GM12878 (cell line): ENCODE data around the gene PRR12. TPM values are rescaled to one million over a fixed set of nuclear protein-coding genes. Genes with fewer than 3 reads are reported as not detected.

ENCODE experiments used
- ATAC-seq: fragments of 200-7000 bp; cut with Tn5 transposase; 3 replicates; pipeline ENCODE4 v1.9.1; 2020; ENCODE audit warnings: mild to moderate bottlenecking, moderate library complexity
- BruUV-seq: library from RNA; stranded (reverse); fragments of 400-500 nt; replicated peaks from 2 replicates; lab custom pipeline; 2021; lab: Mats Ljungman, UMichigan
- CTCF ChIA-PET: fragments of 300-600 bp; sonication (Branson Sonifier 250); formaldehyde crosslinking; extraction: SDS; loops from one replicate; lab custom pipeline; 2021; ENCODE audit warnings: inconsistent platforms; lab: Yijun Ruan, JAX
- POLR2A ChIA-PET: fragments of 350-600 bp; formaldehyde crosslinking; extraction: SDS; loops from one replicate; lab custom pipeline; 2021; ENCODE audit warnings: inconsistent platforms; lab: Charles Lee
- RAD21 ChIA-PET: fragments of 300-600 bp; sonication (Branson Sonifier 250); formaldehyde crosslinking; loops from one replicate; lab custom pipeline; 2023; ENCODE audit warnings: antibody characterized with exemption; ENCODE audit not compliant: unreplicated experiment; lab: Charles Lee
- SMC1A ChIA-PET: fragments of 300-600 bp; sonication (Branson Sonifier 250); formaldehyde crosslinking; loops from one replicate; lab custom pipeline; 2023; ENCODE audit not compliant: unreplicated experiment, uncharacterized antibody; lab: Charles Lee
- DNase-seq: peaks from one replicate; pipeline ENCODE4 v3.0.0-alpha.2; 2011; ENCODE audit warnings: low read depth, low spot score
- FAIRE-seq: peaks from 3 replicates; lab custom pipeline; 2011; peaks lifted over from hg19 to GRCh38; lab: Jason Lieb, UNC
- H2AFZ ChIP-seq: 2 replicates; pipeline ENCODE4 v1.6.0; 2011; ENCODE audit warnings: low read depth, low read length, control low read depth; ENCODE audit not compliant: control insufficient read depth
- H3K27ac ChIP-seq: 2 replicates; pipeline ENCODE4 v1.5.1; 2011; ENCODE audit warnings: control low read depth; ENCODE audit not compliant: control insufficient read depth, insufficient read depth
- H3K27me3 ChIP-seq, 2 experiments: replicated peaks in 1 of 2; 2 replicates each; pipeline versions ENCODE4 v1.6.0 to v1.6.1; 2011; ENCODE audit warnings: low read length in 1 of 2; ENCODE audit not compliant: control insufficient read depth in 2 of 2, insufficient read depth in 2 of 2
- H3K36me3 ChIP-seq, 2 experiments: 2 replicates each; pipeline ENCODE4 v1.5.1; 2011; ENCODE audit warnings: low read length in 1 of 2; ENCODE audit not compliant: control insufficient read depth in 2 of 2, insufficient read depth in 2 of 2
- H3K4me1 ChIP-seq: 2 replicates; pipeline ENCODE4 v1.6.1; 2011; ENCODE audit warnings: mild to moderate bottlenecking, low read length, moderate library complexity, mixed read lengths; ENCODE audit not compliant: control insufficient read depth, insufficient read depth
- H3K4me2 ChIP-seq: 2 replicates; pipeline ENCODE4 v1.6.0; 2011; ENCODE audit warnings: control low read depth; ENCODE audit not compliant: control insufficient read depth, insufficient read depth
- H3K4me3 ChIP-seq: fragments of 200-600 bp; sonication (generic); 2 replicates; pipeline ENCODE4 v1.5.1; 2016
- H3K79me2 ChIP-seq: 2 replicates; pipeline ENCODE4 v1.6.0; 2011; ENCODE audit warnings: low read length; ENCODE audit not compliant: control insufficient read depth, insufficient read depth
- H3K9ac ChIP-seq: 2 replicates; pipeline ENCODE4 v1.8.0; 2011; ENCODE audit warnings: low read length, control low read depth, mixed read lengths; ENCODE audit not compliant: control insufficient read depth, insufficient read depth
- H3K9me3 ChIP-seq: replicated peaks from 3 replicates; pipeline ENCODE4 v1.5.1; 2011; ENCODE audit warnings: mild to moderate bottlenecking, low read length; ENCODE audit not compliant: control insufficient read depth, insufficient read depth
- H4K20me1 ChIP-seq: 2 replicates; pipeline ENCODE4 v1.6.0; 2011; ENCODE audit not compliant: control insufficient read depth, insufficient read depth
- BMI1 ChIP-seq: fragments of 450-650 bp; IDR thresholded peaks from 2 replicates; pipeline ENCODE4 v1.6.1; 2016; ENCODE audit warnings: mild to moderate bottlenecking, moderate library complexity, borderline replicate concordance
- BRCA1 ChIP-seq: IDR thresholded peaks from 2 replicates; pipeline ENCODE4 v1.6.1; 2011; ENCODE audit warnings: low read depth, low read length, improper control_type of control experiment
- ELK1 ChIP-seq: IDR thresholded peaks from 2 replicates; pipeline ENCODE4 v1.6.1; 2012; ENCODE audit warnings: low read depth, low read length, improper control_type of control experiment
- EZH2 ChIP-seq: IDR thresholded peaks from 2 replicates; pipeline ENCODE4 v1.6.1; 2012; ENCODE audit warnings: low read depth, mild to moderate bottlenecking, control low read depth, inconsistent platforms, low read length, borderline replicate concordance; ENCODE audit not compliant: control insufficient read depth
- HSF1 ChIP-seq: fragments of 150-350 bp; IDR thresholded peaks from 2 replicates; pipeline ENCODE4 v1.6.1; 2014; ENCODE audit warnings: mild to moderate bottlenecking, low read depth, low read length
- IRF4 ChIP-seq: IDR thresholded peaks from 2 replicates; pipeline ENCODE4 v1.6.1; 2011; ENCODE audit warnings: low read depth, low read length
- RCOR1 ChIP-seq: conservative IDR thresholded peaks from 2 replicates; pipeline ENCODE4 v1.6.1; 2012; ENCODE audit warnings: low read depth, low read length, improper control_type of control experiment
- WRNIP1 ChIP-seq: IDR thresholded peaks from 2 replicates; pipeline ENCODE4 v1.6.1; 2011; ENCODE audit warnings: low read depth, low read length, improper control_type of control experiment, borderline replicate concordance
- ZNF622 ChIP-seq: fragments of 450-650 bp; IDR thresholded peaks from 2 replicates; pipeline ENCODE4 v1.6.1; 2017; ENCODE audit warnings: mild to moderate bottlenecking, inconsistent platforms
- ZNF687 ChIP-seq: fragments of 450-650 bp; IDR thresholded peaks from 2 replicates; pipeline ENCODE4 v1.6.1; 2017; ENCODE audit warnings: mild to moderate bottlenecking, moderate library complexity
- WGBS: methylation state at CpG from one replicate; pipeline ENCODE4 v1.1.6; 2016; ENCODE audit warnings: low lambda C conversion rate; ENCODE audit not compliant: insufficient replicate concordance, insufficient coverage; ENCODE audit errors: missing lambda C conversion rate; 5-methylcytosine and 5-hydroxymethylcytosine counted together
- in situ Hi-C: fragments of 300-500 bp; cut with MboI; formaldehyde crosslinking; loops from 9 replicates; pipeline ENCODE4 v1.14.3; 2018; ENCODE audit warnings: mixed read lengths
- intact Hi-C: fragments of 100-400 bp; cut with micrococcal nuclease; formaldehyde crosslinking; loops from one replicate; pipeline ENCODE4 v1.14.2; 2022; ENCODE audit not compliant: unreplicated experiment
- polyA plus RNA-seq, 11 experiments: library from polyadenylated mRNA; depleted of rRNA in 4 of 11; unstranded in 6 of 11; stranded (reverse) in 5 of 11; fragments of >200 nt; fragmentation: Nextera tagmentation in 4 of 11; fragmentation: Illumina TruSeq in 1 of 11; extraction: Ambion mirVana in 4 of 11; extraction: Trizol in 1 of 11; gene quantifications; 1 replicate in 1 of 11; 2 replicates in 10 of 11; pipeline versions ENCODE4 v1.2.1 to v1.2.3, GENCODE V29; 2011 to 2016; ENCODE audit warnings: inconsistent platforms in 2 of 11, missing spikeins in 2 of 11, low read depth in 1 of 11
- total RNA-seq, 4 experiments: library from RNA; depleted of rRNA in 3 of 4; stranded (reverse); fragments of >200 nt in 3 of 4; fragmentation: Illumina TruSeq in 1 of 4; extraction: Trizol in 1 of 4; gene quantifications; 2 replicates each; pipeline versions ENCODE4 v1.2.1 to v1.2.3, GENCODE V29; 2013 to 2021

PRR12 gene
- total and polyA plus RNA-seq, 10 of the 15 experiments (the other 5 are each of a cell fraction or from before 2014, with no cell fraction given): 0.02 to 25.3 (median 1.6) TPM

- Histone ChIP-seq H3K4me1 (no peaks in the 10 kb centered on the region), H3K4me3 (no peak overlapping the region), H3K36me3 (peaks cover 0 to 36% of the 10 kb centered on the region in 2 experiments; a peak in 3 of 4 replicates), H3K9ac (no peak overlapping the region), H3K9me3 (no peaks in the 10 kb centered on the region), H3K4me2 (no peak overlapping the region)
- ChIA-PET RAD21 (no interaction called here), SMC1A (interaction anchor here (0.9 kb wide), 1 partner anchor 11 kb away, joined by 4 read pairs; the partner anchor contains the start of genes BCL2L12 and IRF3)
- TF ChIP-seq WRNIP1 (no peak), ZNF687 (no peak), ELK1 (no peak), HSF1 (no peak), BMI1 (no peak), RCOR1 (no peak), BRCA1 (no peak), EZH2 (no peak), ZNF622 (no peak), IRF4 (no peak)
- TF ChIP-seq, all 136 proteins: peak for 0
- H2AFZ ChIP-seq: no peak overlapping the region
- ATAC-seq (no peak), DNase-seq (no peak), FAIRE-seq (no peak)
- intact Hi-C loops (no loop called here), in situ Hi-C loops (no loop called here)
- H3K27ac ChIP-seq: no peak overlapping the region
- WGBS: 91% methylated on average over 10 of the region's 10 CpGs
- BruUV-seq: no TSS peak
- no peaks in the 10 kb centered on the region for H3K27me3 ChIP-seq
- H4K20me1 ChIP-seq: no peaks in the 10 kb centered on the region
- ChIA-PET CTCF (no interaction called here), POLR2A (interaction anchor here (1.2 kb wide), 1 partner anchor 13 kb away, joined by 3 read pairs; the partner anchor contains the start of gene SCAF1)
- no peaks in the 10 kb centered on the region for H3K79me2 ChIP-seq
Measured at GRCh38 chr19:49654581-49654980, 63.6 kb downstream of the PRR12 start.
